SH-SY5Y (cell line): ENCODE data around the gene STAB2.

ENCODE experiments used
- GATA2 ChIP-seq: IDR thresholded peaks from 2 replicates; pipeline ENCODE4 v1.6.1; 2011; ENCODE audit warnings: mild to moderate bottlenecking, low read depth, low read length
- GATA3 ChIP-seq: IDR thresholded peaks from 2 replicates; pipeline ENCODE4 v1.6.1; 2011; ENCODE audit warnings: low read depth, mild to moderate bottlenecking, low read length, moderate library complexity

STAB2 gene

DNA sequence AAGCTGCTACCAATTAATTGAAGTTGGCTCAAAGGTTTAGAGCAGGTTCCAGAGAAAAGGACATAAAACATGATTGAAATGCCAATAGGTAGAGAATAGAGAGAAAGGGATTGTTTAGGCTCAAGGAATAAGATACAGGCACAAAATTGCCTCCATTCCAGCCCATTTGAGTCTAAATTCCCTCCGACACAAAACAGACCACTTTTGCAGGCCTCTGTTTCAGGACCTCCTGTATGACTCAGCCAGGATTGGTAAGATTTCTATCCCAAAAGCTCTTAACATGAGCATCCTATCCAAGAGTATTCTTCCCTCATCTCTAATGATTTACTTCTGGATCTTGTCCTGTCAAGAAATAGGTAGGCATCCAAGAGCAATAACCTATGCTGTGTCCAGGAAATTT is 123.5 kb downstream of the STAB2 start:
- TF ChIP-seq GATA2 (no peak), GATA3 (no peak)

DNA sequence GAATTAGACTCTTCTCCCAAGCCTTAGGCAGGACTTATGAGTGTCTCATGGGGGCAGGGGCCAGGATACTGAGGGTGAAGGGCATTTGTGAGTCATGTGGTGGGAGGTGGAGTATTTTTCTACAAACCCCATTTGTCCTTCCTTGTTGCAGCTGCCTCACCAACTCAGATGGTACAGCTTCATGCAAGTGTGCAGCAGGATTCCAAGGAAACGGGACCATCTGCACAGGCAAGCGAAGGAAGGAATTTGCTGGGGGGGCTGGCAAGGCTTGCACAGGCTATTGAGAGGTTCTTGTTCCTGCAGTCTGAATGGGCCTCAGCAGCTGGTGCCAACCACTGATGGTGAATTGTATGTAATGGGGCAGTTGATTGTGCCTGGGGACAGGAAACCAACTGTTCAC is 125.1 kb downstream of the STAB2 start:
- TF ChIP-seq GATA3 (no peak), GATA2 (no peak)

DNA sequence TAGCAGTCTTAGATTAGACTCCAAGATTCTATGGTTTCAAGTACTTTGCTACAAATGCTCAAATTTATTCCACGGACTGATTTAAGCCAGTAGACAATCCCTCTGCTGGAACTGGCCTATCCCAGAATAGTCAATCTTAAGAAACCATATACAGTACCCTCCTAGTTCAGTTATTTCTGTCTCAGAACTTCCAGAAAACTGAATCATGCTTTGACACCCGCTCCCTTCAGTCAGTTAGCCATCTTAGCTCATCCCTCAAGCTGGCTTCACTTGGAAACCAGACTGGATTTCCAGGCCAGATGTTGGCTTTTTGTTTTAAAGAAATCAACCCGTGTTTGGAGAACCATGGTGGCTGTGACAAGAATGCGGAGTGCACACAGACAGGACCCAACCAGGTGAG is 128.4 kb downstream of the STAB2 start:
- TF ChIP-seq GATA2: no peak
- TF ChIP-seq GATA3: no peak

DNA sequence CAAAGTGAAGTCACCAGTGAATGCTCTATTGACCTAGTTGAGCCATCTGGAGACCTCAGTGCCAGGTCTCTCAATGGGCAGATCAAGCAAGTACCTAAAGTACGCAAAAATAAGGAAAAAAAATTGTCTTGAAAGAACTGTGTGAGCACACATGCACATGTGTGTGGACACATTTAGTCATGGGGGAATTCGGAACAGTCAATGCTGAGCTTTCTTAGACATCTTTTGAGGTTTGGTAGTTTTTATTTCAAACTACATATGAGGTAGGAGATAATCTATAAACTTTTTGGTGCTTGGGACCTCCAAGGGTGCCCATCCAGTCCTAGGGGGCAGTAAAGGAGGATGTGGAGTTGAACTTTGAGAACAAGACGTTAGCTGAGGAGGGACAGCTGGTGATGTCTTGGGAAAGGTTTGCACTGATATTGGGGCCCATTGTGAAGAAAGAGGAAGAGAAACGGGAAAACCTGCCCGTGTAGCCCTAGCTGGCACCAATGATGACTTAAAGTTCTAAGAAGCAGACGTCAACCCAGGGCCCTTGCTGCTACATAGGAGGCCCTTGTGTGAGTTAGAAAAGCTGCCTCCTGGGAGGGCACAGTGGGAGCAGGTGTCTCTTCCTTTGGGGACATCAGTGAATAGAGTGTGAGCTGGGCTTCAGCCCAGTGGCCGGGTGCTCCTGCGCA is 129.6 kb downstream of the STAB2 start:
- TF ChIP-seq GATA2 (no peak), GATA3 (no peak)

DNA sequence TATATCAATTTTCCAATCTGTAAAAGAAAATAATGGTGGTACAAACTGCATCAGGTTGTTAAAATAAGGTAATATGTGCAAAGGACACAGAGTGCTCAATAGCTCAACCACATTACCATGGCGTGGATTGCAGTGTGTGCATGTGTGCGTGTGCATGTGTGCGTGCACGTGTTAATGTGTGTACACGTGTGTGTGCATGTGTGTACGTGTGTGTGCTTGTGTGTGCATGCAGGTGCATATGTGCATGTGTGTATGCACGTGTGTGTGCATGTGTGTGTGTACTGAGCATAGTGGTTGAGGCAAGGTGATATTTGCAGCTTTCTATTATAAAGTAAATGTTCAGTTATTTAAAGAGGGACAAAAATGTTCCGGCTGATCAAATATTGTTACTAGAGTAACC is 138.3 kb downstream of the STAB2 start:
- no peak for TF ChIP-seq GATA3
- no peak for TF ChIP-seq GATA2

DNA sequence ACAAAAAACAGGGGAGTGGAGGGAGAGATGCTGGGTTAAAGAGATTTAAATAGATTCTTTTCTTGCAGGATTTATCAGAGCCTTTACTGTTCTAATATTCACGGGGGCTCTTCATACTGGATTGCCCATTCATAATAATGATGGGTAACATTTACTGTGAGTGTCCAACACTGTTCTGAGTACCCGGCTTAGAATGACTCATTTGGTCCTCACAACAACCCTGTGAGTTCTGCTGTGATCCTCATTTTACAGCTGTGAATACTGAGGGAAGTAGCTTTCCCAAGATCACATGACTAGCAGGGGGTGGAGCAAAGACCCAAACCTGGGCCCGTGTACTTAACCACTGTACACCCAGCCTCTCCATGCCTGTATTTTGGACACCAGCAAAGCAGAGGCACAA is 140.6 kb downstream of the STAB2 start:
- TF ChIP-seq GATA2 (no peak), GATA3 (no peak)

DNA sequence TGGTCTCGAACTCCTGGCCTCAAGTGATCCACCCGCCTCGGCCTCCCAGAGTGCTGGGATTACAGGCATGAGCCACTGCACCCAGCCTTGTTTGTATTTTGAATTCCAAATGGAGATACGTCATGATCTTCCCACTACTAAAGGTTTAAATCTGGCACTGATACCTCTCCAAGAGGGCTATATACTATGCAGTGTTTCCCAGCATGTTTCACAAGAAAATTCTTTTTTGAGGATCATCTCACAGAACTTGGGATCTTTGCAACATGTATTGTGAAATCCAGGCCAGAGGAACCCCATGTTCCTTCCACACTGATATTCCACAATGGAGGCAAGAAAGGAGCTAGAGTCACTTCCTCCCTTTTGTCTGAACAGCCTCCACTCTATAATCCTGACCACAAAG is 141.2 kb downstream of the STAB2 start:
- TF ChIP-seq GATA3 (no peak), GATA2 (no peak)

DNA sequence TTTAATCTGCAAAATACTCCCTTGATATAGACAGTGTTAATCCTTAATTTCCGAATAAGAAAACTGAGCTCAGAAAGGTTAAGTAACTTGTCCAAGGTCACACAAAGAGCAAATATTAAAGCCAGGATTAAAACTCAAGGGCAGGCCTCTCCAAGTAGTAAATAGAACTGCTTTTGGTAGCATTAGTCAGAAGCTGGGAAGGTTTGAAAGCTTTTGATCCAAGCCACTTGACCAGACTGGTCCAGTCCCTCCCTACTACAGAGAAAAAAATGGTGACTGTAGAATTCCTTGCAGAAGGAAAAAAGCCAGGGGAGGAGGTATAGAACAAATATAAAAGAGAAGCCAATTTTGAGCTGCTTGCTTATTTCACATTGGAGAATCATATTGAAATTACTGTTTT is 142.4 kb downstream of the STAB2 start:
- TF ChIP-seq GATA3 (no peak), GATA2 (no peak)

DNA sequence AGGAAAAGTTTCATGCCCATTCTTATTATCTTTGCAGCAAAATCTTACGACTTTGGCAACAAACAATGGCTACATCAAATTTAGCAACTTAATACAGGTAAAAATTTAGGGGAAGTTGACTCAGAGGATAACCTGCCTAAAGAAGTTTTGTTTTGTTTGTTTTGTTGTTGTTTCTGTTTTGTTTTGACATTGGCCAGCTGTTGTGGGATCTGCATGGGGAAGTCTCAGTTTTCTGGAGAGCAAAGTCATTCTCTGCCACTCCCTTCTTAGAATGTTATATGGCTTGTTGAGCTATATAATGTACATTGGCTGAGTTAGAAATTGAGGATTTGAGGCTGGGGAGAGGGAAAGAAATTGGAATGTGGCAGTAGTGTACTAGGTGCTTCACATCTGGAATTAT is 144.5 kb downstream of the STAB2 start:
- TF ChIP-seq GATA3: no peak
- TF ChIP-seq GATA2: no peak

DNA sequence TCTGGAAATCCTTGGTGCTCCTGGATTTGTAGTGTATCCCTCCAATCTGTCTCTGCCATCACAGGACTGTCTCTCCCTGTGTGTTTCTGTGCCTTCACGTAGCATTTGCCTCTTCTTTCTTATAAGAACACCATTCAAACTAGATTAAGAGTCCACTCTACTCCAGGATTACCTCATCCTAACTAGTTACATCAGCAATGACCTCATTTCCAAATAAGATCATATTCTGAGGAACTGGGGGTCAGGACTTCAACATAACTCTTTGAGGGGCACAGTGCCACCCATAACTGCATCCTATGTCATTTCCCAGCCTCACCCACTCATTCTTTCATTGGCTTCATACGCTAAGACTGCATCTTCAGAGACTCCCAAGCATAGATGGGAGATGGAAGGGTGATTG is 147.8 kb downstream of the STAB2 start:
- TF ChIP-seq GATA2 (no peak), GATA3 (no peak)

DNA sequence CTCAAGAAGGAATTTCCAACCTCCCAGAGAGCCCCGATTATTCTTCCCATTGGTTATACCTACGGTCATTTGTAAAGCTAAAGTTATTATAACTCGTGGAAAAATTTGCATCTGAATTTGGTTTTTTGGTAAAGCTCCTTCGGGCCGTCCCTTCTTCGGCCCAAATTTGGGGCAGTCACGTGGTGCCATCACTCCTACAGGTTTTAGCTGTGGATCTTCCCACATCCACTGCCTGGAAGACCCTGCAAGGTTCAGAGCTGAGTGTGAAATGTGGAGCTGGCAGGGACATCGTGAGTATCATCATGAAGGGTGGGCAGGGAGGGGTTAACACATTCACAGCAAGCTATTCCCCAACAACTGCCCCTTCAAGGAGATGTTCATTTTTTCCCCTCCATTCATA is 148.2 kb downstream of the STAB2 start:
- TF ChIP-seq GATA3: no peak
- no peak for TF ChIP-seq GATA2

DNA sequence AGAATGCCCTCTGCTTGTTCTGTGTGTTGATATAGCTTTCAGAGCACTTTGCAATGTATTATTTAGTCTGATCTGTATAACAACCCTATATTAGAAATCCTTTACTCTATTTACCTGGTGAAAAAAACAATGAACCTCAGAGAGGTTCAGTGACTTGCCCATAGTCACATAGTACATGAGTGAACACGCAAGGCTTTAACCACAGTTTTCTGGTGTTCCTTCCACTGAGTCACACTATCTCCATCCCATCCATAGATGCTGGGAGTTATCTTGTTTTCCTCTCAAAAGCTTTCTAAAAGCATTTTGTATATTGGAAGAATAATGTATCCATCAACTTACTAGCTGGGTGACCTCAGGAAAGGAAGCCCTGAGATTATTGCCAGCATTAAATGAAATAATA is 149.5 kb downstream of the STAB2 start:
- TF ChIP-seq GATA3: no peak
- no peak for TF ChIP-seq GATA2

DNA sequence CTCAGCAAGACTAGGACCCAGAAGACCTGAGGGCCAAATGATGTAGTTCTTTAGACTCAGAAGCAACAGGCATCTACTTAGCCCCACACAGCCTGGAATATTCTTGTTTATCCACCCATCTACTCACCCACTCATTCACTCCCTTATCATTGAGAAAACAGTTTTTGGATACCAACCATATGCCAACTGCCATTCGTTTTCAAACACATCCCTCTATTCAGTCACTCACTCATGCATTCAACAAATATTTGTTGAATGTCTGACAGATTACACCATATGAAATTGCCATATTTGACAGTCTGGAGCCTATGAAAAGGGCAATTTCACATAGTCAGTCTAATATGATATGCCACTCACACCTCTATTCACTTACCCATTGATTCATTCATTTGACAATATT is 150.8 kb downstream of the STAB2 start:
- TF ChIP-seq GATA2: no peak
- TF ChIP-seq GATA3: no peak

DNA sequence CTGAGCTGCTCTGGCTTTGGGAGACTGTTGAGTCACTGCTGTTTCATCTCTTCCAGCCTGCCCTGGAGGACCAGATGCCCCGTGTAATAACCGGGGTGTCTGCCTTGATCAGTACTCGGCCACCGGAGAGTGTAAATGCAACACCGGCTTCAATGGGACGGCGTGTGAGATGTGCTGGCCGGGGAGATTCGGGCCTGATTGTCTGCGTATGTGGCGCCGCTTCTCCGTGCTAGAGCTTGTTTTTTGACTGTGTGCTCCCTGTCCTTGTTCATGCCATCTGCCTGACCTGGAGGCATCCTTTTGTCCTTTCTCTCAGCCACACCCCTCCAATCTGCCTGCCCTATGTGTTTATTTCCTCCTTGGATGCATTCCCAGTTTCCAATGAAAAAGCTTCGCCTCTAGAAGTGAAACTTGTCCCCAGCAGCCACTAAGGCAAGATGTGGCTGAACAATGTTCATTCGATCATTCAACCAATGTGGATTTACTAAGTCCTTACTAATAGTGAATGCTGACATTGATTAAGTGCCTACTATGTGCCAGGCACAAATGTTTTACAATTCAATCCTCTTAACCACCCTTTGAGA is 155.4 kb downstream of the STAB2 start:
- TF ChIP-seq GATA3 (no peak), GATA2 (no peak)

DNA sequence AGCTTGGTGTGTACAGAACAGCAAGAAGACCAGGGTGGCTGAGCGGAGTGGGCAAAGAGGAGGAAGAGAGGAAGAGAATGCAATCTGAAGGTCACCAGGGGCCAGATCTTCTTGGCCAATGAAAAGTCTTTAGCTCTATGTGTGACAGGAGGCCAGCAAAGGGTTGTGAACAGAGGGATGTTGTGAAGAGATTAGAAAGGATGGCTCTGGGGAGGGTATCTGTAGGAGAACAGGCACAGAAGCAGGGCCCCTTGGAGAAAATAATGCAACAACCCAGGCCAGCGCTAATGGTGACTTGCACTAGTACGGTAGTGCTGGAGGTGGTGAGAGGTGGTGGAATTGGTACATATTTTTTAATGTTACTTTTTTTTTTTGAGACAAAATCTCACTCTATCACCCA is 156.7 kb downstream of the STAB2 start:
- TF ChIP-seq GATA3 (no peak), GATA2 (no peak)

DNA sequence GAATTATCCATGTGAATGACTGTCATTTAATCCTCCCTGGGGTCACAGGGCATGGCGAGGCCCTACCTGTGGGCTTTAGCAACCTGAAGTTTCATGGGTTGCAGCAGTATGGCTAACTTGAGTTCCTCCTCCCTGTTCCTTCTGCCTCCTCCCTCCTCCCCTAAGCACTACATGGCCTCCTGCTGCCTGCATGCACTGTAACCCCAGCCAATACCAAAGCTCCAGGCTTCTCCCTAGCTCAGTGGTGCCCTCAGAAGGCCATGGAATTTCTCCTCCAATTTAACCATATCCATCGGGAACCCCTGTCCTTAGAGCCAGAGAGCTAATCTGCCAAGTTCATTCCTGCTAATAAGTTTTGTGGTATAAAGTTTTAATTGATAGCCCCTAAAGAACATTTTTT is 158.9 kb downstream of the STAB2 start:
- TF ChIP-seq GATA2 (no peak), GATA3 (no peak)

DNA sequence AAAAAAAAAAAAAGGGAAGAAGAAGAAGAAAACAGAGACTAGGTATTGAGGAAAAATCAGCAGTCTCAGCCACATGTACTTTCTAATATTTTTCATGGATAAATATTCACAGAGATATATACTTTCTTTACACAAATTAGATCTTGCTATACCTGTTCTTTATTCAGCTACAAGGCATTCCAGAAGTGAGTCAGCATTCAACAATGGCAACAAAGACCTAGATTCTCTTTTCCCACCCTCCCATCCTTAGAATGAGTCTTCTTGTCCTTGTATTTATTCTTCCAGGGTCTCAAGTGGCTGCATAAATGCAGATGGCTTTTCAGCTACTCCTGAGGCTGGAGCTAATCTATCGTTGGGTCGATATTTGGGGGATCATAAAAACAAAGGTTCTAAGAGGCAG is 160.9 kb downstream of the STAB2 start:
- TF ChIP-seq GATA2 (no peak), GATA3 (no peak)
